Lung (tissue), 12 donors: Measurements from ENCODE around the gene B4GALT7. TPM values are rescaled to one million over a fixed set of nuclear protein-coding genes. Genes with fewer than 3 reads are reported as not detected.

ENCODE experiments used
- ATAC-seq: fragments of 200-7000 bp; cut with Tn5 transposase; one replicate; pipeline ENCODE4 v1.9.1; 2020; ENCODE audit warnings: moderate number of reproducible peaks; ENCODE audit not compliant: insufficient read depth, low FRiP score
- DNase-seq, 3 donors: peaks; one replicate each; pipeline ENCODE4 v3.0.0-alpha.2; 2013 to 2017
- H3K27ac ChIP-seq, 2 donors: one replicate each; pipeline ENCODE4 v1.5.1; 2013; ENCODE audit warnings: mild to moderate bottlenecking in 2 of 2, moderate library complexity in 2 of 2, control low read depth in 1 of 2, inconsistent platforms in 1 of 2, low read depth in 1 of 2, low read length in 1 of 2
- H3K27me3 ChIP-seq, 3 donors: one replicate each; pipeline ENCODE4 v1.5.1; 2013; ENCODE audit warnings: low read length in 2 of 3; ENCODE audit not compliant: control insufficient read depth in 3 of 3, insufficient read depth in 3 of 3
- H3K36me3 ChIP-seq, 4 donors: one replicate each; pipeline ENCODE4 v1.5.1; 2013; ENCODE audit warnings: low read length in 4 of 4, mild to moderate bottlenecking in 1 of 4, moderate library complexity in 1 of 4; ENCODE audit not compliant: control insufficient read depth in 4 of 4, insufficient read depth in 4 of 4
- H3K4me1 ChIP-seq, 5 donors: one replicate each; pipeline ENCODE4 v1.5.1; 2013; ENCODE audit warnings: low read length in 5 of 5, mild to moderate bottlenecking in 2 of 5, moderate library complexity in 1 of 5; ENCODE audit not compliant: control insufficient read depth in 5 of 5, insufficient read depth in 5 of 5
- H3K4me3 ChIP-seq: one replicate; pipeline ENCODE4 v1.5.1; 2013; ENCODE audit warnings: mild to moderate bottlenecking, control low read depth, moderate library complexity
- H3K9ac ChIP-seq, 2 donors: one replicate each; pipeline ENCODE4 v1.5.1; 2013; ENCODE audit warnings: low read length in 2 of 2, control low read depth in 1 of 2; ENCODE audit not compliant: insufficient read depth in 1 of 2
- H3K9me3 ChIP-seq, 4 donors: one replicate each; pipeline ENCODE4 v1.5.1; 2013; ENCODE audit warnings: low read length in 3 of 4, mild to moderate bottlenecking in 1 of 4, moderate library complexity in 1 of 4; ENCODE audit not compliant: control insufficient read depth in 4 of 4, insufficient read depth in 3 of 4
- WGBS, 2 donors: extraction: QIAGEN DNeasy Blood & Tissue Kit; methylation state at CpG; one replicate each; pipeline ENCODE4 v1.1.7; 2013; 5-methylcytosine and 5-hydroxymethylcytosine counted together
- polyA plus RNA-seq, 2 donors: library from polyadenylated mRNA; stranded (reverse); fragments of 200-250 nt; gene quantifications; one replicate each; pipeline ENCODE4 v1.2.1, GENCODE V29; 2013
- total RNA-seq, 2 donors: library from RNA; depleted of rRNA in 1 of 2; stranded (reverse); fragments of >200 nt in 1 of 2; gene quantifications; one replicate each; pipeline ENCODE4 v1.2.1, GENCODE V29; 2014 to 2021
- TF ChIP-seq, protein P1 (sequence below): IDR thresholded peaks from 2 replicates; pipeline ENCODE4 v1.5.1; 2012; ENCODE audit warnings: mild to moderate bottlenecking; ENCODE audit errors: control extremely low read depth, extremely low read depth
- donor health status: control.
- donor health status: control.
- donor health status: Bipolar disorder and iron deficiency.
- donor health status: healthy.
- donor health status: DM: yes; HTN: yes; CAD: no.

Gene B4GALT7
- total and polyA plus RNA-seq, 4 donors, result 14.3 to 40.0 (median 31.4) TPM

- H3K4me1 ChIP-seq, result peaks cover 0 to 10% (median 0%) of the 10 kb centered on the region in 5 donors
- H3K4me3 ChIP-seq, result peak within 1 kb of the TSS; percentile 66
- peak within 1 kb of the TSS; percentile 74 to 90 for H3K27ac ChIP-seq
- peaks cover 3 to 32% (median 20%) of the 10 kb centered on the region in 4 donors for H3K36me3 ChIP-seq
- 0% methylated on average over 69 to 71 of the region's 71 CpGs for WGBS, 2 donors
- H3K9me3 ChIP-seq, result no peaks in the 10 kb centered on the region
- peaks cover 0 to 12% (median 6%) of the 10 kb centered on the region in 3 donors for H3K27me3 ChIP-seq
- H3K9ac ChIP-seq, result peak within 1 kb of the TSS; percentile 52 to 61
- ATAC-seq, result peak; percentile 95
- peak; percentile 78 to 87 (median 86) for DNase-seq
- TF ChIP-seq, protein P1, sequence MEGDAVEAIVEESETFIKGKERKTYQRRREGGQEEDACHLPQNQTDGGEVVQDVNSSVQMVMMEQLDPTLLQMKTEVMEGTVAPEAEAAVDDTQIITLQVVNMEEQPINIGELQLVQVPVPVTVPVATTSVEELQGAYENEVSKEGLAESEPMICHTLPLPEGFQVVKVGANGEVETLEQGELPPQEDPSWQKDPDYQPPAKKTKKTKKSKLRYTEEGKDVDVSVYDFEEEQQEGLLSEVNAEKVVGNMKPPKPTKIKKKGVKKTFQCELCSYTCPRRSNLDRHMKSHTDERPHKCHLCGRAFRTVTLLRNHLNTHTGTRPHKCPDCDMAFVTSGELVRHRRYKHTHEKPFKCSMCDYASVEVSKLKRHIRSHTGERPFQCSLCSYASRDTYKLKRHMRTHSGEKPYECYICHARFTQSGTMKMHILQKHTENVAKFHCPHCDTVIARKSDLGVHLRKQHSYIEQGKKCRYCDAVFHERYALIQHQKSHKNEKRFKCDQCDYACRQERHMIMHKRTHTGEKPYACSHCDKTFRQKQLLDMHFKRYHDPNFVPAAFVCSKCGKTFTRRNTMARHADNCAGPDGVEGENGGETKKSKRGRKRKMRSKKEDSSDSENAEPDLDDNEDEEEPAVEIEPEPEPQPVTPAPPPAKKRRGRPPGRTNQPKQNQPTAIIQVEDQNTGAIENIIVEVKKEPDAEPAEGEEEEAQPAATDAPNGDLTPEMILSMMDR, result peak; percentile 18
These were observed 7.7 kb upstream of the B4GALT7 start, which contains the start of gene TMED9 for GRCh38 chr5:177592010-177592834. TMED9 (plus strand) TSS chr5:177592203; CDS start chr5:177592215, 12 bp downstream.

- WGBS, 2 donors, result 81% methylated on average over 12 to 13 of the region's 13 CpGs
- no peak for DNase-seq
- Histone ChIP-seq H3K4me1 (peaks cover 0 to 10% (median 0%) of the 10 kb centered on the region in 5 donors), H3K27me3 (peaks cover 0 to 12% (median 6%) of the 10 kb centered on the region in 3 donors), H3K9ac (peak overlapping the region; percentile 52 to 61), H3K27ac (no peak overlapping the region), H3K4me3 (peak overlapping the region; percentile 66), H3K9me3 (no peaks in the 10 kb centered on the region), H3K36me3 (peaks cover 3 to 32% (median 20%) of the 10 kb centered on the region in 4 donors)
- no peak for ATAC-seq
- TF ChIP-seq, protein P1, result no peak
These were observed 7.0 kb upstream of the B4GALT7 start for GRCh38 chr5:177592905-177593304.

DNA sequence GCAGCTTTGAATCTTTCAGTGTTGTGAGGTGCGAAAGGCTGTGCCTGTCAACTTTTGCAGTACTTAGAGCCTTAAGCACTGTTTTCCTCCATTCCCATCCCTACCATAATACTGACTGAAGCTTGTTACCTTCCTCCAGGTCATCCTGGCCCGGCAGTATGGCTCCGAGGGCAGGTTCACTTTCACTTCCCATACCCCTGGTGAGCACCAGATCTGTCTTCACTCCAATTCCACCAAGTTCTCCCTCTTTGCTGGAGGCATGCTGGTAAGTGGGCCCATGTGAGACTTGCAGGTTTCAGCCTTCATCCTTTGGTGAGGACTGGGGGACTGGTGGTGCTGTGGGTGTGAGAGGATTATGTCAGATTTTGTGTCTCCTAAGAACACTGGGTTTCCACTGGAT lies 6.4 kb upstream of the B4GALT7 start:
- DNase-seq (no peak), ATAC-seq (no peak)
- peaks cover 0 to 10% (median 0%) of the 10 kb centered on the region in 5 donors for H3K4me1 ChIP-seq
- no peak overlapping the region for H3K4me3 ChIP-seq
- no peaks in the 10 kb centered on the region for H3K9me3 ChIP-seq
- peaks cover 3 to 32% (median 20%) of the 10 kb centered on the region in 4 donors for H3K36me3 ChIP-seq
- H3K27ac ChIP-seq, result peak overlapping the region in 1 of 2 donors; percentile 4
- peaks cover 0 to 8% (median 6%) of the 10 kb centered on the region in 3 donors for H3K27me3 ChIP-seq
- H3K9ac ChIP-seq, result no peak overlapping the region
- 88 to 90% methylated on average over 3 of the region's 3 CpGs for WGBS, 2 donors
- TF ChIP-seq, protein P1, result no peak
